NB4 (cell line): ENCODE measurements around the gene PDE7B.

Experiments used
- CTCF ChIP-seq: IDR thresholded peaks from one replicate; pipeline ENCODE4 v1.5.1; 2012; ENCODE audit warnings: low read depth, low read length
- MAX ChIP-seq: IDR thresholded peaks from 2 replicates; pipeline ENCODE4 v1.6.1; 2011; ENCODE audit warnings: low read depth, low read length
- POLR2A ChIP-seq: IDR thresholded peaks from 2 replicates; pipeline ENCODE4 v1.6.1; 2011; ENCODE audit warnings: mild to moderate bottlenecking; ENCODE audit not compliant: insufficient read length; ENCODE audit errors: extremely low read depth

- no peak for TF ChIP-seq CTCF
- no peak for TF ChIP-seq POLR2A
- TF ChIP-seq MAX = no peak
Observed at GRCh38 chr6:135888818-135889217, 37.3 kb downstream of the PDE7B start.
